Inflammatory macrophage treated with lipopolysaccharide for 4 hours (primary cell): Measurements from ENCODE around the gene NADSYN1.
"Not testable (repeated sequence)": the region's sequence is repeated elsewhere in the genome, so short reads cannot be mapped to it uniquely, and the experiment has no call there.

Experiments used
- DNase-seq: peaks from one replicate; pipeline ENCODE4 v3.0.0-alpha.2; 2020

NADSYN1 gene

GRCh38 chr11:71495286-71496230, 42.6 kb downstream of the NADSYN1 start:
- no peak for DNase-seq

- no peak for DNase-seq
Observed at GRCh38 chr11:71496421-71496820, 43.4 kb downstream of the NADSYN1 start.

GRCh38 chr11:71498091-71498490, 45.1 kb downstream of the NADSYN1 start:
- no peak for DNase-seq

GRCh38 chr11:71499125-71499524, 46.1 kb downstream of the NADSYN1 start:
- DNase-seq = no peak

- DNase-seq = no peak
Observed at GRCh38 chr11:71499546-71499945, 46.5 kb downstream of the NADSYN1 start.

- DNase-seq = no peak
Observed at GRCh38 chr11:71500601-71501021, 47.6 kb downstream of the NADSYN1 start.

- no peak for DNase-seq
Observed at GRCh38 chr11:71501071-71501985, 48.3 kb downstream of the NADSYN1 start.

- no peak for DNase-seq
Observed at GRCh38 chr11:71502026-71502425, 49.0 kb downstream of the NADSYN1 start.

GRCh38 chr11:71502871-71503435, 50.0 kb downstream of the NADSYN1 start:
- DNase-seq = no peak

- no peak for DNase-seq
Observed at GRCh38 chr11:71504531-71504930, 51.5 kb downstream of the NADSYN1 start.

GRCh38 chr11:71505001-71505400, 52.0 kb downstream of the NADSYN1 start:
- no peak for DNase-seq

- no peak for DNase-seq
Observed at GRCh38 chr11:71505781-71506180, 52.8 kb downstream of the NADSYN1 start.

- no peak for DNase-seq
Observed at GRCh38 chr11:71507102-71507501, 54.1 kb downstream of the NADSYN1 start.

GRCh38 chr11:71518506-71519471, 65.8 kb downstream of the NADSYN1 start:
- DNase-seq = no peak

- DNase-seq = no peak
Observed at GRCh38 chr11:71519546-71519945, 66.5 kb downstream of the NADSYN1 start.

- DNase-seq = no peak
Observed at GRCh38 chr11:71525188-71525937, 72.4 kb downstream of the NADSYN1 start.

- no peak for DNase-seq
Observed at GRCh38 chr11:71525938-71526495, 73.0 kb downstream of the NADSYN1 start.

GRCh38 chr11:71526796-71527575, 74.0 kb downstream of the NADSYN1 start, which contains the start of gene KRTAP5-7:
Gene KRTAP5-7 (plus strand): TSS chr11:71527267. CDS start chr11:71527301, 34 bp downstream.
- DNase-seq = not testable (repeated sequence)

GRCh38 chr11:71527576-71528210, 74.7 kb downstream of the NADSYN1 start:
- DNase-seq = no peak
